NCI-H774 (cell line): ENCODE data around the gene MAP2K5.

ENCODE experiments used
- DNase-seq: peaks from one replicate; lab custom pipeline; 2025; lab: John Stamatoyannopoulos, UW

MAP2K5 gene

GRCh38 chr15:67559576-67559975, 17.1 kb downstream of the MAP2K5 start:
- DNase-seq, result no peak

- DNase-seq, result no peak
These were observed 17.8 kb downstream of the MAP2K5 start for GRCh38 chr15:67560320-67560719.

- no peak for DNase-seq
These were observed 20.6 kb downstream of the MAP2K5 start for GRCh38 chr15:67563092-67563491.

- DNase-seq, result no peak
These were observed 21.8 kb downstream of the MAP2K5 start for GRCh38 chr15:67564021-67564967.

GRCh38 chr15:67564968-67565345, 22.5 kb downstream of the MAP2K5 start:
- no peak for DNase-seq

- no peak for DNase-seq
These were observed 27.2 kb downstream of the MAP2K5 start for GRCh38 chr15:67569668-67570067.

DNA sequence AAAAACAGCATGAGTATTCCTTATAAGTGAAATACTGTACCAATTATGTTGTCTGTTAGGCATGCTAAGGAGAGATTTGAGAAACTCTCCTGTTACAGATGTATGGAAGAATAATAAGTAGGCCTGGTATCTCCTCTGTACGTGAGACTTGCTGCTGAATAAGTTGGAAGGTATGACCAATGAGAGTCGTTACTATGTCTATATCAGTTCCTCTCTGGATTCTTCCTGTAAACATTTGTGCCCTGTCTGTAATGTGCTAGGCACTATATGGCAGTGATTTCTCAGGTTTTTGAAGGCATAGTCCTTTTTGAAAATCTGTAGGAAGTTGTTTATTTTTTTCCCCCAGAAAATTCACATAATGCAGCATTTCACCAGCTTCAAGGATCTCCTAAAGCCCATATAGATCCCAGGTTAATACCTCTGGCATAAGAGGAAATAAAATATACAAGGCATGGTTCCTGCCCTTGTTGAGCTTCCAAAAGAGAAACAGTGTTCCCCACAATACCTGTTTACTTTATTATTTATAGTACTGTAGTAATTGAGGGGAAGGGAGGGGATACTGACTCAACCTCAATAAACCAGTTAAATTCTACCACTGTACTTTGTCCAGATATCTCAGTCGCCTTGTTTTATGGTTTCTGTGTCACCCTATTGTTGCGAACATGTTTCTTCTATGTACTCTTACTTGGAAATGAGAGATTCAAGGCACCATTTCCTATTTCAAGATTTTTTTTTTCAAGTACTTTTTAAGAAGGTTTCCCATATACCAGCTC, 28.6 kb downstream of the MAP2K5 start:
- DNase-seq, result no peak

GRCh38 chr15:67571648-67572415, 29.3 kb downstream of the MAP2K5 start:
- no peak for DNase-seq

- no peak for DNase-seq
These were observed 30.7 kb downstream of the MAP2K5 start for GRCh38 chr15:67573194-67573593.

DNA sequence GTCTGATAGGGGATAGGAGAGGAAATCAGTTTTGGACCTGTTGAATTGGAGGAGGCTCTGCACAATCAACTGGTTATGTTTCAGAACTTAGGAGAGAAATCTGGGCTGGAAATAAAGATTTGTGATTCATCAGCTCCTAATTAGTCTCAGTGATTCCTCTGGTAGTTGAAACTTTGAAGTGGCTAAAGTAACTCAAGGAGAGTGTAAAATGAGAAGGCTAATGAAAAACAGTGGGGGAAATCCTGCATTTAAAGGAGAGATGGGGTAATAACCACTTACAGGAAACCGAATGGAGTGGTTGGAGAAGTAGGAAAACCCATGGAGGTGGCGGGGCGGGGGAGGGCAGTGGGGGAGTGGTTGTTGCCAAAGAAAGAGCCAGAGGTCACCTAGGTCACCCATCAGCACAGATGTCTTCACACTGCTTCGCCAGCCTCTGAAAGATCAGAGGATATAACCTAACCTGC, 32.6 kb downstream of the MAP2K5 start:
- no peak for DNase-seq

DNA sequence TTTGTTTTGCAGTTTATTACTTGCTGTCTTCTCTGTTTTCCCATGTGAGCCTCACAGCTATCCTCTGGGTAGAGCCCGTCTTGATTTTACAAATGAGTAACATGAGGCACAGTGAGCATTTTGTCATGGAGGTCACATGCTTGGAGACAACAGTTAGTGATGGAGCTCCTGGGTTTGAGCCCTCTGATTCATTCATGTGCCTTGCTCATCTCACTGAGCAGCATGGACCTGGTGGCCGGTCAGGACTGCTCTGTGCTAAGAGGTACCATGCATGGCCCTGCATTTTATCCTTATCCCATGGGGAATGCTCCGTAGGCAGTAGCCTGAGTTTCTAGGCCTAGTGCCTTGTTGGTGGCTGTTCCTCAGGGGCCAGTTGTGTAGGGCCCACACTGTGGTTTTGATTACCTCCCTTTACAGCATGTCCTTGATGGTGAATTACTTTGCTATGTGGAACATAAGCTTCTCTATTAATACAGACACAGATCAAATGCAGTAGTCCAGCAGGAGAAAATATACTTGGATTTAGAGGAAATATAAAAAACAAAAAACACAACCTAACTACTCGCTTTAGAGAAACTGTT, 35.6 kb downstream of the MAP2K5 start:
- DNase-seq, result no peak

DNA sequence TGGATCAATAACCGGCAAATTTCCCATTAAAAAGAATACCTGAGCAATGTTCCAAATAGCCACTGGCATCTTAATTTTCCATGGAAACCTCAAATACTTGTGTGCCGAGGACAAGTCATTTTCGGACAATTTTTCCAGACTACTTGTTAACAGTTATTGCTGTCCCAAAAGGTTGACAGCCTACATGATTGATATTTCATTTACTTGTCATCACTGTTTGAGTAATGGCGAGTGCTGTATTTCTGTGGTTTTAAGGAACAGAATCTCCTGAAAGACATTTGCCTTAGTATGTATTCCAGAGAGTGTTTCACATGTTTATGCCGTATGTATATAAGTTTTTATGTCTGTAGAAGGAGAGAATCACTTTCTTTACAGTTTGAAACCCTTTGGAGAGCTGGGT, 36.7 kb downstream of the MAP2K5 start:
- no peak for DNase-seq

DNA sequence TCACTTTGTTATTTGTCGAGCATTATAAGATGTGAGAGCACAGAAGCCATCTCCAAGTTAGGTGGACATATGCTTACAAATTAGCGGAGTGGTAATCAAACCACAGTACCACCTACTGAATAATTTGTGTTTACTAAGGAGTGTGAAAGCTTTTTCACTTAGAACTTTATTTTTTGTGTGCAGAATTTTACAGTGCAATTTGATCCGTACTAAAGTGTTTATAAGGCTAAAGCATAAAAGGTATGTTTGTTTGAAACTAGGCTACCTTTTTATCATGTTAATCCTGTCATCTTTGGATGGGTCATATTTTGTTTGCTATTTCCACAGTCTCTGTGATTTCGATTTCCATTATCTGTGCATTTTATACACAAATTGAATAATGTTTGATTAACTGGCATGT, 37.5 kb downstream of the MAP2K5 start:
- DNase-seq, result no peak

DNA sequence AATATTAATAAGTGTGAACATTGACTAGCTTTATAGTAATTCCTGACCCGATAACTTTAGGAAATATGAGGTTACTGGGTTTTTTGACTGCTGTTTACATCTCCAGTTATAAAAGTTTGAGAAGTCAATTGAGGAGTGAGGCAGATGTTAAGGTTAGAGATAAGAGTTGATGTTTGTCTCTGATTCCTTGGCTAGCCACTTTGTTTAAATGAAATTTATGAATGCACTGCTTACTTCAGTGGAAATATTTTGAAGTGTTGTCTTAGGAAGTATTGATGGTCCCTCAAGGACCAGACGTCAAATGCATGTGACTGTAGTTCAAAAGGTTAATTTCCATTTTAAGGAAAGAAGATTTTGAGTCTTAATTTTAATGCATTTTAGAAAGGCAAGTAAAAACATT, 41.7 kb downstream of the MAP2K5 start:
- DNase-seq, result no peak

GRCh38 chr15:67585681-67586080, 43.2 kb downstream of the MAP2K5 start:
- no peak for DNase-seq

DNA sequence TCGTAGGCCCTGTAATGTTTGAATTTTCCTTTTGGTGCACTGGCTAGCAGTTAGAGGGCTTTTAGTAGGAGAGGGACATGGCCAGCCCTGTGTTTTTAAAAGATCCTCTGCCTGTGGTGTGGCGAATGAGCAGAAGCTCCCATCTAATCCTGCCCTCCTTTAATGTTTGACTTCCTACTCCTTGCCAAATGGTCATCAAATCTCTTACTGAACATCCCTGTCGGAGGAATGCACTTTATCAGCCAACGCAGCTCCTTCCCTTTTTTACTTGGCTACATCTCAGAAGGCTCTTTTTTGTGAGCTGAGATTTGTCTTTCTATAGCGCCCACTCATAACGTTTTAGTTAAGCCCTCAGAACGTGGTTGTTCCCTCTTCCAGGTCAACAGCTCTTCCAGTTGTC, 44.8 kb downstream of the MAP2K5 start:
- DNase-seq, result no peak

GRCh38 chr15:67587754-67588153, 45.3 kb downstream of the MAP2K5 start:
- DNase-seq, result no peak

GRCh38 chr15:67590191-67590590, 47.7 kb downstream of the MAP2K5 start:
- no peak for DNase-seq

GRCh38 chr15:67592245-67592644, 49.7 kb downstream of the MAP2K5 start:
- no peak for DNase-seq

GRCh38 chr15:67593562-67593961, 51.1 kb downstream of the MAP2K5 start:
- no peak for DNase-seq

DNA sequence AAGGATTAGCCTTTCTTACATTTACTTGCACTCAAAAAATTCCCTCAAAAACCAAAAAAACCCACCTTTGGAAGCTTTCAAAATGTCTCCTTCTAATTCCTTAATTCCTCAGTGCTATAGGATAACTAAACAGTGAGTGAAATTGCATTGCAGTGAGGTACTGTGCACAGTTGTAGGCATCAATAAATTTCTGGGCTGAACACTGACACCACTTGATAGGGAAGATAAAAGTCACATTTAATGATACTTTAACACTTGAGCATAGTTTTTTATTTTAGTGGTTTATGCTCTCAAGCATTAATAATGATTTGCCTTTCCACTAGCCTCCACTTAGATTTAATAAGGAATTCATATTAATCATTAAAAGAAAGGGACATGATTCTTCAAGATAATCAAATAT, 52.3 kb downstream of the MAP2K5 start:
- no peak for DNase-seq

DNA sequence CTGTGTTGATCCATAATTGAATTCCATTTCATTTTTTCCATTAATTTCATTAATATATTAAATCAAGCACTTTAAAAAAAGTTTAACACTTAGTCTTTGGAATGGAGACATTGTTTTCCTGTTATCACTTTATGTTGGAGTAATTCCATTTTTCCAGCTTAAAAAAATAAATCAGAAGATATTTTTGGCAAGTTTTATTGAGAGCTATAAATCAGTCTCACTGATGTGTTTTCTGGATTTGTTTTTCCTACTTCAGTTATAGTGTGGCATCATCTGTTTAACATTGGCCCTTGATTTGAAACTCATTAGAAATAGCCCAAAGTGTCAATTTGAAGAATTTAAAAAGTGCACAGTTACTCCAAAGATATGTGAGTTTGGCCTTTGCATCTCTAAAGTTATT, 53.1 kb downstream of the MAP2K5 start:
- DNase-seq, result no peak
